ENCODE data around the gene CRACR2B. TPM values are rescaled to one million over a fixed set of nuclear protein-coding genes. Genes with fewer than 3 reads are reported as not detected.

CRACR2B gene
- total and polyA plus RNA-seq, 2 of the 13 experiments (the other 11 are each of a cell fraction or from before 2014, with no cell fraction given), result 14.9 to 21.0 TPM

DNA sequence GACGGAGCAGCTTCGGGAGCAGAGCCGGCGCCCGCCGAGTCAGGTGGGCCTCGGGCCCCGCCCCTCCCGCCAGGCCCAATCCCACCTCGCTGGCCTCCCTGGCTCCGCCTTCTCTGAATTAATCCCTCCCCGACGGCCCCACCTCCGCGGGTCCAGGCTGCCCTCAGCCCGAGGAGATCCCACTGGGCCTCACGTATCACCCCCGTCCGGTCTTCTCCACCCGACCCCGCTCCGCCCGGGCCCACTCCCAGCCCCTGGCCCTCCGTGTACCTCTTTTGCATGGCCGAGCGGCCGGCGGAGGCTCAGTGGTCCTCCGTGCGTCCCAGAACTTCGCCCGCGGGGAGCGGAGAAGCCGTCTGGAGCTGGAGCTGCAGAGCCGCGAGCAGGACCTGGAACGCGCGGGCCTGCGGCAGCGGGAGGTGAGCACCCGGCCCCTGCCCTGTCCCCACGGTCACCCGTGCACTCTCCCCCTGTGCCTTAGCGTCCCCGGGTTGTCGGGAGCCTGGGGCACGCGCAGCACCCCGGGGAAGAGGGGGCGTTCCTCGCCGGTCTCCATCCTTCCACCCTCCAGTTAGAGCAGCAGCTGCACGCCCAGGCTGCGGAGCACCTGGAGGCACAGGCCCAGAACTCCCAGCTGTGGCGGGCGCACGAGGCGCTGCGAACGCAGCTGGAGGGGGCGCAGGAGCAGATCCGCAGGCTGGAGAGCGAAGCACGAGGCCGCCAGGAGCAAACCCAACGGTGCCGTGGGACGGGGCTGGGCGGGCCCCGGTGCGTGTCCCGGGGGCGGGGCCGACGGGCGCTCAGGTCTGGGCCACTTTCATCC lies 2.8 kb downstream of the CRACR2B start (continued):
- TF ChIP-seq, protein P1, sequence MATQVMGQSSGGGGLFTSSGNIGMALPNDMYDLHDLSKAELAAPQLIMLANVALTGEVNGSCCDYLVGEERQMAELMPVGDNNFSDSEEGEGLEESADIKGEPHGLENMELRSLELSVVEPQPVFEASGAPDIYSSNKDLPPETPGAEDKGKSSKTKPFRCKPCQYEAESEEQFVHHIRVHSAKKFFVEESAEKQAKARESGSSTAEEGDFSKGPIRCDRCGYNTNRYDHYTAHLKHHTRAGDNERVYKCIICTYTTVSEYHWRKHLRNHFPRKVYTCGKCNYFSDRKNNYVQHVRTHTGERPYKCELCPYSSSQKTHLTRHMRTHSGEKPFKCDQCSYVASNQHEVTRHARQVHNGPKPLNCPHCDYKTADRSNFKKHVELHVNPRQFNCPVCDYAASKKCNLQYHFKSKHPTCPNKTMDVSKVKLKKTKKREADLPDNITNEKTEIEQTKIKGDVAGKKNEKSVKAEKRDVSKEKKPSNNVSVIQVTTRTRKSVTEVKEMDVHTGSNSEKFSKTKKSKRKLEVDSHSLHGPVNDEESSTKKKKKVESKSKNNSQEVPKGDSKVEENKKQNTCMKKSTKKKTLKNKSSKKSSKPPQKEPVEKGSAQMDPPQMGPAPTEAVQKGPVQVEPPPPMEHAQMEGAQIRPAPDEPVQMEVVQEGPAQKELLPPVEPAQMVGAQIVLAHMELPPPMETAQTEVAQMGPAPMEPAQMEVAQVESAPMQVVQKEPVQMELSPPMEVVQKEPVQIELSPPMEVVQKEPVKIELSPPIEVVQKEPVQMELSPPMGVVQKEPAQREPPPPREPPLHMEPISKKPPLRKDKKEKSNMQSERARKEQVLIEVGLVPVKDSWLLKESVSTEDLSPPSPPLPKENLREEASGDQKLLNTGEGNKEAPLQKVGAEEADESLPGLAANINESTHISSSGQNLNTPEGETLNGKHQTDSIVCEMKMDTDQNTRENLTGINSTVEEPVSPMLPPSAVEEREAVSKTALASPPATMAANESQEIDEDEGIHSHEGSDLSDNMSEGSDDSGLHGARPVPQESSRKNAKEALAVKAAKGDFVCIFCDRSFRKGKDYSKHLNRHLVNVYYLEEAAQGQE (IDR thresholded peaks at IDR 0.05; ENCODE audit: borderline replicate concordance in 1 of 2, low read depth in 1 of 2, low read length in 2 of 2), result no peak
- TF ChIP-seq ZNF446 (CRISPR knock-in tag; IDR thresholded peaks at IDR 0.05) (no peak), ZMYM3 (CRISPR knock-in tag; IDR thresholded peaks at IDR 0.05) (no peak), ZNF546 (CRISPR knock-in tag; conservative IDR thresholded peaks at IDR 0.05) (peak; percentile 77; the same call in 1 of the 2 replicates), ZNF629 (CRISPR knock-in tag; conservative IDR thresholded peaks at IDR 0.05) (no peak), FOXC1 (CRISPR knock-in tag; IDR thresholded peaks at IDR 0.05; ENCODE audit: borderline replicate concordance) (0 out of 2 replicates have a peak, but pooled peaks have one; percentile 22), ZNF557 (CRISPR knock-in tag; IDR thresholded peaks at IDR 0.05) (0 out of 2 replicates have a peak, but pooled peaks have one; percentile 46), ZBTB20 (CRISPR knock-in tag; IDR thresholded peaks at IDR 0.05; ENCODE audit: borderline replicate concordance, low read depth) (0 out of 2 replicates have a peak, but pooled peaks have one; percentile 14), NR2F2 (IDR thresholded peaks at IDR 0.05; ENCODE audit: borderline replicate concordance, low read depth) (no peak), ZSCAN29 (CRISPR knock-in tag; conservative IDR thresholded peaks at IDR 0.05) (no peak), RNF2 (conservative IDR thresholded peaks at IDR 0.05; ENCODE audit: low read depth) (peak; percentile 42; the same call in 1 of the 2 replicates), ZNF672 (CRISPR knock-in tag; IDR thresholded peaks at IDR 0.05) (no peak), ZNF747 (CRISPR knock-in tag; IDR thresholded peaks at IDR 0.05; ENCODE audit: borderline replicate concordance) (peak; percentile 58; the same call in 1 of the 2 replicates), SOX5 (CRISPR knock-in tag; IDR thresholded peaks at IDR 0.05; ENCODE audit: borderline replicate concordance) (no peak), JUNB (CRISPR knock-in tag; IDR thresholded peaks at IDR 0.05; ENCODE audit: borderline replicate concordance) (no peak), ATRX (CRISPR knock-in tag; IDR thresholded peaks at IDR 0.05; ENCODE audit: borderline replicate concordance) (no peak), JARID2 (CRISPR knock-in tag; IDR thresholded peaks at IDR 0.05; ENCODE audit: insufficient replicate concordance) (no peak), ZSCAN21 (CRISPR knock-in tag; IDR thresholded peaks at IDR 0.05; ENCODE audit: borderline replicate concordance) (peak; percentile 74; the same call in 1 of the 2 replicates)
- TF ChIP-seq, protein P2, sequence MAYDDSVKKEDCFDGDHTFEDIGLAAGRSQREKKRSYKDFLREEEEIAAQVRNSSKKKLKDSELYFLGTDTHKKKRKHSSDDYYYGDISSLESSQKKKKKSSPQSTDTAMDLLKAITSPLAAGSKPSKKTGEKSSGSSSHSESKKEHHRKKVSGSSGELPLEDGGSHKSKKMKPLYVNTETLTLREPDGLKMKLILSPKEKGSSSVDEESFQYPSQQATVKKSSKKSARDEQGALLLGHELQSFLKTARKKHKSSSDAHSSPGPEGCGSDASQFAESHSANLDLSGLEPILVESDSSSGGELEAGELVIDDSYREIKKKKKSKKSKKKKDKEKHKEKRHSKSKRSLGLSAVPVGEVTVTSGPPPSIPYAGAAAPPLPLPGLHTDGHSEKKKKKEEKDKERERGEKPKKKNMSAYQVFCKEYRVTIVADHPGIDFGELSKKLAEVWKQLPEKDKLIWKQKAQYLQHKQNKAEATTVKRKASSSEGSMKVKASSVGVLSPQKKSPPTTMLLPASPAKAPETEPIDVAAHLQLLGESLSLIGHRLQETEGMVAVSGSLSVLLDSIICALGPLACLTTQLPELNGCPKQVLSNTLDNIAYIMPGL (CRISPR knock-in tag; IDR thresholded peaks at IDR 0.05; ENCODE audit: borderline replicate concordance in 1 of 2, low read depth in 1 of 2), result peak in 1 of 2 experiments; percentile 11; a peak in 1 of 4 replicates

All from HepG2 (cell line).